Skeletal muscle satellite cell (primary cell): ENCODE measurements around the gene TOX3.

Experiments used
- H3K27me3 ChIP-seq: 2 replicates; pipeline ENCODE4 v1.7.0; 2013; ENCODE audit warnings: low read length; ENCODE audit not compliant: control insufficient read depth, insufficient read depth
- H3K36me3 ChIP-seq: 2 replicates; pipeline ENCODE4 v1.7.0; 2013; ENCODE audit warnings: mild to moderate bottlenecking, control low read depth, low read length; ENCODE audit not compliant: insufficient read depth
- H3K4me1 ChIP-seq: 2 replicates; pipeline ENCODE4 v1.7.0; 2013; ENCODE audit warnings: low read length; ENCODE audit not compliant: control insufficient read depth, insufficient read depth
- H3K4me2 ChIP-seq: 2 replicates; pipeline ENCODE4 v1.7.0; 2013; ENCODE audit warnings: mild to moderate bottlenecking, low read length
- H3K4me3 ChIP-seq: 2 replicates; pipeline ENCODE4 v1.7.0; 2013; ENCODE audit warnings: low read length
- H3K9ac ChIP-seq: 2 replicates; pipeline ENCODE4 v1.7.0; 2013; ENCODE audit warnings: mild to moderate bottlenecking, low read depth, low read length, moderate library complexity
- H3K9me3 ChIP-seq: replicated peaks from 2 replicates; pipeline ENCODE4 v1.7.0; 2013; ENCODE audit warnings: mild to moderate bottlenecking, control low read depth, low read length

Gene TOX3

DNA sequence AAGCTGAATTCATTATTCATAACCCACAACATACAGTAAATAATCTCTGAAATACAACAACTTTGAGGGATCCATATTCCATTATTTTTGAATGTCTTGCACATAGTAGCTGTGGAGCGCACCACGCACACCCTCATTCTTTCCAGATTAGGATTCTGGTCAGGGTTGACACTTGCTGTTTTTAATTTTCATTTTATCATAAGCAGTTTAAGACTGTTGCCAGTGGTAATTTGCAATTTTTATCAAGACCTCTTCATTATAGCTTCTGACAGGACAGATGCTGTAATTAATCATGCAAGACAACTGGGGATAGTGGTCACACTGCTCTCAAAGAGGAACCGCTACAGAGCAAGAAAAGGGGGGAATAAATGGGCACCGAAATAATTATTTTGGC lies 109.7 kb downstream of the TOX3 start:
- Histone ChIP-seq H3K36me3 (no peaks in the 10 kb centered on the region), H3K4me3 (no peak overlapping the region), H3K9me3 (peaks cover 2% of the 10 kb centered on the region), H3K4me2 (no peak overlapping the region), H3K4me1 (no peaks in the 10 kb centered on the region), H3K27me3 (no peaks in the 10 kb centered on the region), H3K9ac (no peak overlapping the region)

DNA sequence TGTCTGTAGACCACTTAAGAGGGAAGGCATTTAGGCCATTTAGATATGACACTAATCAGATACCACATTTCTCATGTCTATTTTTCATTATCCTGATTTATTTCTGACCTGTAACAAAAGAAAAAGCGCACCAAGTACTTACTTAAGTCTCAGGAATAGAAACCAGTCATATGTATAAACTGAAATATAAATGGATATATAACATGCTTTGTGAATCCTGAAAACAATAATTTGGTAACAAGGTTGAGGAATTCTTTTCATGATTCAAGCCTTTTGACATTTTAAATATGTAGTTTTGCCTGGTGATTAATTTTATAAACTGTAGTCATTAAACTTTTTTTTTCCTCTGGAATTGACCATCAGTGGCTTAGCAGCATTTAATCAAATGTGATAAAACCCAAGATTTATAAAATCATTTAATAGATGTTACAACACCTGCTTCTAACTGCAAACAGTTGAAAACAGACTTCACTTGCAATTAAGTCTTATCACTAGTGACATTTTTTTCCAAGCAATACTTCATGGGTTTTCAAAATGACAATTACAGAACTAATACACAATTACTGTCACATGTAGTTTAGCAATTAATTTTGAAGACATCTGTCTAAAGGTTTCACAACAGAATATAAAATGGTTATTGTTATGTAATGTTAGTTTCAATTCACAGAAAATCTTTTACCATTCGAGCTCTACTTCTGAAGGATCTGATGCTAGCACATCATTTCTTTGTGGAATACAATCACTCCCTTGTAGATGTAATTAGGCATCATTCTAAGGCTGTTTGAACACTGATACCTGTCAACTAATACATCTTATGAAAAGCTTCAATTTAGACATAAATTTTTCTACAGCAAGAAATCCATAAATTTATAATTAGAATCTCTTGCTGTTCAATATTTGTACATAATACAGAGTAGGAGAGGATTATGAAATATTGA lies 110.3 kb downstream of the TOX3 start:
- Histone ChIP-seq H3K36me3 (no peaks in the 10 kb centered on the region), H3K9ac (no peak overlapping the region), H3K4me3 (no peak overlapping the region), H3K9me3 (no peaks in the 10 kb centered on the region), H3K27me3 (no peaks in the 10 kb centered on the region), H3K4me1 (no peaks in the 10 kb centered on the region), H3K4me2 (no peak overlapping the region)

DNA sequence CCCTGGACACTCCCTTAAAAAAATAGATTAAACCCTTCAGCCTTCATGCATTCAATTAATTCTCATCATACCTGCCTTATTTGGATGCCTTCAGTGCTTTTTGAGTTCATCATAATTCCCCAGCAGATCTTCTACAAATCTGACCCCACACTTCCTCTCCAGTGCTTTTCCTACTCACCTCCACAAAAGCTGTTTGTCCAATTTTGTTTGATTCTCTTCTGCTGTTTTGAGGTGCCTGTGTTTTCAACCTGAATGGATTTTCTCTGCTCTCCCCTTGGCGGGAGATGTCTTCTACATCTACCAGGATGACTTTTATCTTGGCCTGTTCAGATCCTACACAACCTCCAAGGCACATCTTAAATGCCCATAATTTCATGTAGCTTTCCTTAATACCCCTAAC lies 112.7 kb downstream of the TOX3 start:
- Histone ChIP-seq H3K4me3 (no peak overlapping the region), H3K36me3 (no peaks in the 10 kb centered on the region), H3K4me1 (no peaks in the 10 kb centered on the region), H3K27me3 (no peaks in the 10 kb centered on the region), H3K9me3 (no peaks in the 10 kb centered on the region), H3K4me2 (no peak overlapping the region), H3K9ac (no peak overlapping the region)

DNA sequence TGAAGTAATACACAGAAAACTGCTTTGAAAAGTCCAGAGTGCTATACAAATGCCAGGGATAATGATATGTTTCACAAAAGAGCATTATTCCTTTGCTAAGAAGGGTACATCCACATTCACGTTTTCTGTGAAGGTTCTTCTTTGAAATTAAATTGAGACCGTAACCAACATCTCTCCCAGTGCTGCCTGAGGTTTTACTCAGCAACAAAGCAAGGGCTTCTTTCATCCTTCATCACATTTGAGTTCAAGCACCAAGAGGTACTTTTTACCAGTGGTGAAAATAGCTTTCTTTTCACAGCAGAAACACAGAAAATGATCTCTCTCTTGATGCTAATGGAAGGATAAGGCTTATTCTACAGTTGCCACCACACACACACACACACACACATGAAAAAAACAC lies 113.3 kb downstream of the TOX3 start:
- Histone ChIP-seq H3K4me1 (no peaks in the 10 kb centered on the region), H3K36me3 (no peaks in the 10 kb centered on the region), H3K4me2 (no peak overlapping the region), H3K9me3 (no peaks in the 10 kb centered on the region), H3K9ac (no peak overlapping the region), H3K27me3 (no peaks in the 10 kb centered on the region), H3K4me3 (no peak overlapping the region)

- H3K4me3 ChIP-seq, result no peak overlapping the region
- H3K4me1 ChIP-seq, result no peaks in the 10 kb centered on the region
- no peaks in the 10 kb centered on the region for H3K27me3 ChIP-seq
- no peaks in the 10 kb centered on the region for H3K36me3 ChIP-seq
- peaks cover 7% of the 10 kb centered on the region for H3K9me3 ChIP-seq
- no peak overlapping the region for H3K9ac ChIP-seq
- no peak overlapping the region for H3K4me2 ChIP-seq
Observed at GRCh38 chr16:52424591-52424990, 122.4 kb downstream of the TOX3 start.

DNA sequence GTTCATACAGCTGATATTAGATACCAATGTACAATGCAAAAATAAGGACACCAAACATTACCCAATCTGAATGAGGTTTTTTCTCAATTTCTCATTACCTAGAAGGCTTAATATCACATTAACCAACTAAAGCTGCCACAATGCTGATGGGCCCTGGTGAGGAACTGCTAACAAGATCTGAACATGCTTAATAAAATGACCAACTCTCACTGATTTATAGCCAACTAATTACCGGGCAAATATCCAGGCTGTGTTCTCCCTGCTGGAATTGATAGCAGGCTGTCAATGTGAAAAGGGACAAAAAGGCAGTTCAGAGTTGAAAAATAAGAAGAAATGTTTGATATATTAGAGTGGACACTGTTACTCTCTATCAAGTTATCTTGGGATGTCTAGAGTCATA lies 124.6 kb downstream of the TOX3 start:
- H3K4me3 ChIP-seq, result no peak overlapping the region
- no peak overlapping the region for H3K9ac ChIP-seq

DNA sequence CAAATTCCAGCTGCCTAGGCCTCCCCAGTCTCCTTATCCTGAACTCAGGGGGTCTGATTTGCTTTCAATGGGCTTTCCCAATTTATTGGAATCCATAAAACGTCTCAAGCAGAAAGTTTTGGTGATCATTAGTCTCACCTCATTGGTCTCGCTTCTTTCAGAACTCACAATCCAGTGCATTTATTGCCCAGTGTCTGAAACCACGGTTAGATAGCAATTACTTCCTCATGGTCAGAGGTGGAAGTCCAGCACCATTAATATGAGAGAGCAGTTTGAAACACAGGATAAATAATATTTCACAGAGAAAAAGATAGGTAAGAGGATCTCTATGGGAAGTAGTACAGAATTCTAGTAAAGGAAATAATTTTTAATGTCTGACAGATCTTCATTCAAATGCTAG lies 128.7 kb downstream of the TOX3 start:
- no peaks in the 10 kb centered on the region for H3K4me1 ChIP-seq
- no peak overlapping the region for H3K4me2 ChIP-seq
- peaks cover 7% of the 10 kb centered on the region for H3K9me3 ChIP-seq
- no peak overlapping the region for H3K4me3 ChIP-seq
- H3K9ac ChIP-seq, result no peak overlapping the region
- no peaks in the 10 kb centered on the region for H3K36me3 ChIP-seq
- H3K27me3 ChIP-seq, result no peaks in the 10 kb centered on the region

More for the DNA sequence above, 124.6 kb downstream of the TOX3 start:
- no peaks in the 10 kb centered on the region for H3K4me1 ChIP-seq
- peaks cover 7% of the 10 kb centered on the region for H3K9me3 ChIP-seq
- no peak overlapping the region for H3K4me2 ChIP-seq
- no peaks in the 10 kb centered on the region for H3K36me3 ChIP-seq
- no peaks in the 10 kb centered on the region for H3K27me3 ChIP-seq

DNA sequence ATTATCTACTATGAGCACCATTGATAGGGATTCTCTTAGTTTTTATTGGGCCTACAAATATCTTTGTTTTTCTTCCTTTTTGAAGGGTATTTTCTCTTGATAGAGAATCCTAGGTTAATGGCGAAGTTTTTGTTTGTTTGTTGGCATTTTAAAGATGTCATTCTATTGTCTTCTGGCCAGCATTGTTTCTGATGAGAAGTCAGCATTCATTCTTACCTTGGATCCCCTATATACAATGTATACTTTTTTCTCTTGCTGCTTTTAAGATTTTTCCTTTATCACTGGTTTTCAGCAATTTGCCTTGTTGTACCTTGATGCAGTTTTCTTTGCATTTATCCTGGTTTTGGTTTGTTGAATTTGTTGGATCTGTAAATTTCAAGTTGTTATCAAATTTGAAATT lies 130.1 kb downstream of the TOX3 start:
- Histone ChIP-seq H3K4me2 (no peak overlapping the region), H3K9me3 (no peaks in the 10 kb centered on the region), H3K36me3 (no peaks in the 10 kb centered on the region), H3K9ac (no peak overlapping the region), H3K4me1 (no peaks in the 10 kb centered on the region), H3K4me3 (no peak overlapping the region), H3K27me3 (no peaks in the 10 kb centered on the region)

DNA sequence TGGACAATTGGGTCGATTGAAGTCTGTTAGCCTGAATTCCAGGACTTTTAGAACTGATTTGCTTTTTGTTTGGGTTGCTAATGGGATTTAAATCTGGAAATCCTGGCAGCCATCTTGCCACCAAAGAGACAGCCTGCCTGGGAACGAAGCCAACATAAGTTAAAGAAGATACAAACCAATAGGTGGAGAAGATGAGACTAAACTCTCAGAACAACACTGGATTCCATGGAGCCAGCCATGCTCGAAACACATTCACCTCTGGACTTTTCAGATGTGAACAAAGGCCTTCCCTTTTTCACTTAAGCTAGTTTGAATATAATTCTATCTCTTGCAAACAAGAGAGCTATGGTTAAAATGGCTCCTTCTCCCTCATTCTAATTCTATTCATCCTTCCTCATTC lies 135.9 kb downstream of the TOX3 start:
- Histone ChIP-seq H3K27me3 (no peaks in the 10 kb centered on the region), H3K4me2 (no peak overlapping the region), H3K9ac (no peak overlapping the region), H3K4me3 (no peak overlapping the region), H3K36me3 (no peaks in the 10 kb centered on the region), H3K4me1 (no peaks in the 10 kb centered on the region), H3K9me3 (peaks cover 5% of the 10 kb centered on the region)

DNA sequence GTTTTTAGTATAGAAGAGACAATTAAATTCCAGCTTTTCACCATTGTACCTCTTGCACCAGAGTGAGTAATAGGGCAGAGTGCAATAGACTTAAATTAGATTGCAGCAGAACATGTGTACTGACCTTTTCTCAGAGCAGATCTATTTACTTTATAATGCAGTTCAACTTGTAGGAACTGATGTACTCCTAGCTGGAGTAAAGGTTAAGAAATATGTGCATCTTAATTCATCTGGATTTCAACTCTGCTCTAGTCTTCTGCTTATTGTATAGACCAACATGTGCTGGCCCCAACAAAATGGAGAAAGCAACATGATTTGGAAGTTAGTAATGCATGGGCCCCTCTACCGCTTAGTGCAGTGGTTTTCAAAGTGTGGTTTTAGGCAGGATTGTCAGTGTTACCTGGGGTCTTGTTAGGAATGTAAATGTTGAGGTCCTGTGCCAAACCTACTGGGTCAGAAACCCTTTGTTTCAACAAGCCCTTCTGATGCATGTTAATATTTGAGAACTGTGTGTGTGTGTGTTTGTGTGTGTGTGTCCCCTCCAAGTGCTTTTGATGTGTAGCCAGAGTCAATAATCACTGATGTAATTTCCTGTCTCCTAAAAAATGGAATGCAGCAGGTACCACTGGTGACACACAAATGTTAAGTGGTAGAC lies 138.6 kb downstream of the TOX3 start:
- no peak overlapping the region for H3K4me2 ChIP-seq
- H3K36me3 ChIP-seq, result no peaks in the 10 kb centered on the region
- no peaks in the 10 kb centered on the region for H3K27me3 ChIP-seq
- no peak overlapping the region for H3K9ac ChIP-seq
- no peaks in the 10 kb centered on the region for H3K4me1 ChIP-seq
- H3K4me3 ChIP-seq, result no peak overlapping the region
- H3K9me3 ChIP-seq, result peaks cover 14% of the 10 kb centered on the region

- peaks cover 14% of the 10 kb centered on the region for H3K9me3 ChIP-seq
- H3K4me1 ChIP-seq, result no peaks in the 10 kb centered on the region
- H3K4me3 ChIP-seq, result no peak overlapping the region
- H3K9ac ChIP-seq, result no peak overlapping the region
- H3K27me3 ChIP-seq, result no peaks in the 10 kb centered on the region
- no peak overlapping the region for H3K4me2 ChIP-seq
- H3K36me3 ChIP-seq, result no peaks in the 10 kb centered on the region
Observed at GRCh38 chr16:52407778-52408177, 139.2 kb downstream of the TOX3 start.

DNA sequence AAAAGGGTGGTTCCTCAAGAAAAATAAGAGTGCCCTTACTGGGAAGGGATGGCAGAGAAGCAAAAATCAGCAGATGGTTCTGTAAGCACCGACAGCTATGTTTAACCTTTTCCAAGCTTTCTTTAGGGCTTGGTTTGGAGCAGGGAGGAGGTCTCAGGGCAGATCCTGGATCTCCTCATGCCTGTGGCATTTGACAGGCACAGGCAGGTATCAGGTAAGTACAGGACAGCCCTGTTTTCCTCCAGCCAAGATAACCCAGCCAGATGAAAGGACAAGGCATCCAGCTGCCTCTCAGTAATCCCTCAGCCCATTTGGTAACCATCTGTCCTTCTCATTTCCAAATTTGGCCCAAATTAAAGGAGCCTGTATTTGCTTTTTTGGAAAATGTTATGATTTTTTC lies 141.5 kb downstream of the TOX3 start:
- Histone ChIP-seq H3K4me2 (no peak overlapping the region), H3K4me1 (no peaks in the 10 kb centered on the region), H3K27me3 (no peaks in the 10 kb centered on the region), H3K9me3 (peaks cover 14% of the 10 kb centered on the region), H3K36me3 (no peaks in the 10 kb centered on the region), H3K4me3 (no peak overlapping the region), H3K9ac (no peak overlapping the region)
